GM21717 (cell line): ENCODE data around the gene FOXQ1.

Source experiments
- ATAC-seq: cut with Tn5 transposase; IDR thresholded peaks from one replicate; pipeline ENCODE4 v1.9.1; 2021; ENCODE audit warnings: mild to moderate bottlenecking, moderate library complexity; ENCODE audit not compliant: unreplicated experiment

The FOXQ1 gene, protein sequence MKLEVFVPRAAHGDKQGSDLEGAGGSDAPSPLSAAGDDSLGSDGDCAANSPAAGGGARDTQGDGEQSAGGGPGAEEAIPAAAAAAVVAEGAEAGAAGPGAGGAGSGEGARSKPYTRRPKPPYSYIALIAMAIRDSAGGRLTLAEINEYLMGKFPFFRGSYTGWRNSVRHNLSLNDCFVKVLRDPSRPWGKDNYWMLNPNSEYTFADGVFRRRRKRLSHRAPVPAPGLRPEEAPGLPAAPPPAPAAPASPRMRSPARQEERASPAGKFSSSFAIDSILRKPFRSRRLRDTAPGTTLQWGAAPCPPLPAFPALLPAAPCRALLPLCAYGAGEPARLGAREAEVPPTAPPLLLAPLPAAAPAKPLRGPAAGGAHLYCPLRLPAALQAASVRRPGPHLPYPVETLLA

DNA sequence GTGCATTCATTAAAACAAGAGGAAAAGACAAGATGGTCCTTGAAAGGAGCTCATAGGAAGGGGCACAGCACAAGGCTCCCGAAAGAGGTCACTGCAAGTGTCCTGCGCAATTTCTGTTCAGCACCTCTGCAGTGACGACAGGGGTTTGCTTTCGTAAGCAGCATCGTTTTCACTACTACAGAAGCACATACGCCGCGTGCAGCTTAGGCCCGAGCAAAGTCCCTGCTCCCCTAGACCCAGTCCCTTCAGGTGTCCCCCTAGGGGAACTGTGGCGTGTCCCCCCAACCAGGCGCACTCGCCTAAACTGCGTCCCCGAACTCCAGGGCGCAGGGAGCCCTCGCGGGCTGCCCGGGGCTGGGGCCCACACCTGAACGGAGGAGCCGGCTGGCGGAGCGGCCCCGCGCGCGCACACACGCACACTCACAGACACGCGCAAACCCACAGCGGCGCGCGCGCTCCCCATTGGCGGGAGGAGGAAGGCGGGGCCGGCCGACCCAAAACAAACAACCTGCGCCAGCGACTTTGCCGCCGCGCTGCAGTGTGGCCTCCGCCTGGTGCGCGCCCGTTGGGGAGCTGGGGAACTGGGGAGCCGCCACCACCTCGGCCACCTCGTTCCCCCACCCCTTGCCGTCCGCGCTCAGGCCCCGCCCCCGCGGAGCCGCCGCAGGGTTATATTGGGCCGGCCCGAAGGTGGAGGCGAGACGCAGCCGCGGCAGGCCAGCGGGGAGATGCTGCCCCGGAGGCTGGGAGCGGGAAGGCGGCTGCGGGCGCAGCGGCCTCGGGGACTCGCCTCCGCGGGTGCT lies at the start of gene FOXQ1:
TSS of gene FOXQ1 (plus strand) at position 699 of the 803 bp plus-strand sequence. CDS start 607 bp downstream, outside the sequence.
- ATAC-seq, result no peak

GRCh38 chr6:1262704-1263038 lies 49.2 kb upstream of the FOXQ1 start:
- ATAC-seq, result no peak

DNA sequence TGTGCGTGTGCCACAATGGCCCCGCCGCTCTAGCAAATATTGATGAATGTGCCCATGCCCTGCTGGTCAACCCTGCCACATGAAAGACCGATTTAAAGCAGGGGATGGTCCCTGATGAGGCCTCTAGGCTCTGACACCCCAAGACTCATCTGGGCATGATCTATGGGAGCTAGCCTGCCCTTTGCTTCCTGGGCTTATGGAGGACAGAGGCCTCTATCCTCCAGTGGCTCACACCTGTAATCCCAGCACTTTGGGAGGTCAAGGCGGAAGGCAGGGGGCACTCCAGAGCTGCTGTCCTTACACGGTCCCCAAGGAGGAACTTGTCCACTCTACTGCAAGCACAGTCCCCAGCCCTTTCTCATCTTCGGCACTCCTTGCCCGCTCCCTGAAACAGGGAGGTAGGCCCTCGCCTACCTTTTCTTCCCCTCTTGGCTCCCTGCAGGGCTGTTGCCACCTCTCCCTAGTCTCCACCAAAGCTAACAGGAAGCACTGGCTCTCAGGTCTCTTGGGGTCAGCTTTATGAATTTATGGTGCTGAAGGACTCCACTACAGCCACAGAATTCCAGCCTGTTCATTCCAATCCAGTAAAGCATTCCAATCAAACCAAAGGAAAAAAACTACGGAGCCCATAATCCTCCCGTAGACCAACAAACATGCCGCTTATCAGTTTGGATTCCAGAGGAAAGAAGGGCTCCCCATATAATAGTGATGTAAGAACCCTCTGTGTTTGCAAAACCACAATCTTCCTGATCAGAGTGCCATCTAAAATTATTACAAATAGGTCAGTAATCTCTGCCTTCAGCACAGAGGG lies 48.7 kb upstream of the FOXQ1 start:
- ATAC-seq, result no peak

- no peak for ATAC-seq
Observed at GRCh38 chr6:1263850-1264377, 48.0 kb upstream of the FOXQ1 start.

- ATAC-seq, result no peak
Observed at GRCh38 chr6:1264619-1265445, 47.1 kb upstream of the FOXQ1 start.

DNA sequence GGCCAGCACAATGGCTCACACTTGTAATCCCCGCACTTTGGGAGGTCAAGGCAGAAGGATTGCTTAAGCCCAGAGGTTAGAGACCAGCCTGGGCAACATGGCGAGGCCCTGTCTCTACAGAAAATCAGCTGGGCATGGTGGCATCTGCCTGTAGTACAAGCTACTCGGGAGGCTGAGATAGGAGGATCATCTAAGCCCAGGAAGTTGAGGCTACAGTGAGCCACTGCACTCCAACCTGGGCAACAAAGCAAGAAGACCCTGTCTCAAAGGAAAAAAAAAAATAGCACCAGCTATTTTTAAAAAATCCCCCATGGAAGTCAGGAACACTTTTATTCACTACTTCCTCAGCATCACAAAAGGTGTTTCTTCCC lies 45.2 kb upstream of the FOXQ1 start:
- no peak for ATAC-seq

DNA sequence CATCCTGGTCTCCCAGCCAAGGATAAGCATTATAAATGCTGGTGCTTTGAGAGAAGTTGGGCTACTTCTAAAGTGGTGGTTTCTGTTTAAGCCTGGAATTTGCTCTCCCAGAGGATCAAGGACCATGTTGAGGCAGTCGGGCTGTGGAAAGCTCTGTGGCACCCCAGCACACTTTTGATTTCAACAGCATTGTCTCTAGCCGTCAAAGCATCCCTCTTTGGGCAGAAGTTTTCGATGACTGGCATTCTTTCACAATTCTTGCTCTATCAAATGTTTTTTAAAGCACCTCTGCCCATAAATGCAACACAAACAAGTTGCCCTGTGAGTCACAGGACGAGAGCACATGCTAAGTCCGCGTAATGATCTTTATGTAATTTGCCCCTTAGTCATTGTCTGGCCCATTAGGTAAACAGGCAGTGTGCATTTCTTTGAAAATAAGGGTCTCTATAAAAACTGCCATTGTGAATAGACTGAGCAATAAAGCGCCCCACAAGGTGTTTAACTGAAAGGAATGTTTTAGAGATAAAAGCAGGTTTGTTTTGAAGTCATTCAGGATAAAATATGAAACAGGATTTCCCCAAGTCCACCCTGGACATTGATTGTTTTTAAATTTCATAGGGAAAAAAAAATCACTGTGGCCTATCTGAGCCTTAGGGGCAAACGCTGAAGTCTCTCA lies 44.7 kb upstream of the FOXQ1 start:
- ATAC-seq, result no peak

DNA sequence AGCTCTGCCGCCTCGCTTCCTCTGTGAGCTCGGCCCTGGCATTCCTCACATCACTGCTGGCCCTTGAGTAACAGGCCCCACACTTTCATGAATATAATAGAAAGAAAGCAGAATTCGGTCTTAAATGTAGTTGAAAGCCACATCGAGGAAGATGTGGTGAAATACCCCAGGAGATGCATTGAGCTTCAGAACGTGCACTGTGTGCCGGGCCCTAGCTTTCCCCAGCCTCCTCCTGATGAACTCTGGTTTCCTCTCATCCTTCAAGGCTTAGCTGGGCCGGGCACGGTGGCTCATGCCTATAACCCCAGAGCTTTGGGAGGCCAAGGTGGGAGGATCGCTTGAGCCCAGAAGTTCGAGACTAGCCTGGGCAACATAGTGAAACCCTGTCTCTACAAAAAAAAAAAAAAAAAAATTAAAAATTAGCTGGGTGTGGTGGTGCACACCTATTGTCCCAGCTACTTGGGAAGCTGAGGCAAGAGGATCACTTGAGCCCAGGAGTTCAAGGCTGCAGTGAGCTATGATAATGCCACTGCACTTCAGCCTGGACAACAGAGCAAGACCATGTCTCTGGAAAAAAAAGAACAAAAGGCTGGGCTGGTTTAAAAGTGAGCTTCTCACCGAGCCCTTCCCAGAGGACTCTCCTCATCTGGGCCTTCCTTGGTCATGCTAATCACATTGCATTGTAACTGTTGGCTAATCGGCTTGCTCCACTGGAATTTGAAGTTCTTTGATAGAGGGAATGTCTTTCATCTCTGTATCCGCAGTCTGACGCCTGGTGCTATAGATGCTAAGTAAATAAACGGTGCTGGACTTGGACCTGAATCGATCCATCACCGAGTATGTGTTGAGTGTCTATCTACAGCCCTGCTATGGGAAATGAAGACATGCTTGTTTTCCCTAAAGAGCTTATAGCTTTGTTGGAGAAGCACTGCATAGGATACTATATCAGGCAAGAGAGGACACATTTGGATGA lies 43.8 kb upstream of the FOXQ1 start:
- ATAC-seq, result no peak

- ATAC-seq, result no peak
Observed at GRCh38 chr6:1271071-1271763, 40.7 kb upstream of the FOXQ1 start.

GRCh38 chr6:1278061-1278720 lies 33.7 kb upstream of the FOXQ1 start:
- no peak for ATAC-seq

GRCh38 chr6:1279065-1279464 lies 32.8 kb upstream of the FOXQ1 start:
- ATAC-seq, result no peak

DNA sequence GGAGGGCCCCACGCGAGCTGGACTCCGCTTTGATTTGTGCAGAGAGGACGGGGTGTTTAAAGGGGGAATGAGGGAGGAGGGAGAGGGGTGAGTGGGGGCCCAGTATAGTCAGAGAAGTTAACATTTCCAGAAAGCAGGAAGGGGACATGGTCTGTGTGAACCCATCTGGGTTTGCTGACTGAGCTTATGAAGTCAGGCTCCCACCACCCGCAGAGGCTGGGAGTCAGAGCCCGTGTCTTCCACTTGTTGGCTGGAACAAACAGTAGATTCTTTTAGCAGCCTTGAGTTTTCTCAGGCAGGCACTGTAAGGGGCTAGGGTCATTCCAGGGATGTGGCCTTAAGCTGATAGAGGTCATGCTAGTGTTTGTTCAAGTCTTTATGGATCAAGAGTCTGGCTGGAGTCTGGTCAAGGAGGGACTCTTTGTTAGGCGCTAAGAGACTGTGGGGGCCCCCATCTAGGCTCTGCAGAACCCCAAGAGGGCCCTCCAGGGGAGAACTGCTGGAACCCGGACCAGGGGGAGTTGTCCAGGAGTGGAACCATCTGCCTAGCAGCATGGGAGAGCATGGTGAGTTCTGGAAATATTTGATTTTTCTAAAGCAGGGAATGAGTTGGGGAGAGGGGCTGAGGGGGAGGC lies 31.1 kb upstream of the FOXQ1 start:
- no peak for ATAC-seq

- no peak for ATAC-seq
Observed at GRCh38 chr6:1281746-1282145, 30.2 kb upstream of the FOXQ1 start.

GRCh38 chr6:1283501-1283900 lies 28.4 kb upstream of the FOXQ1 start:
- ATAC-seq, result no peak

DNA sequence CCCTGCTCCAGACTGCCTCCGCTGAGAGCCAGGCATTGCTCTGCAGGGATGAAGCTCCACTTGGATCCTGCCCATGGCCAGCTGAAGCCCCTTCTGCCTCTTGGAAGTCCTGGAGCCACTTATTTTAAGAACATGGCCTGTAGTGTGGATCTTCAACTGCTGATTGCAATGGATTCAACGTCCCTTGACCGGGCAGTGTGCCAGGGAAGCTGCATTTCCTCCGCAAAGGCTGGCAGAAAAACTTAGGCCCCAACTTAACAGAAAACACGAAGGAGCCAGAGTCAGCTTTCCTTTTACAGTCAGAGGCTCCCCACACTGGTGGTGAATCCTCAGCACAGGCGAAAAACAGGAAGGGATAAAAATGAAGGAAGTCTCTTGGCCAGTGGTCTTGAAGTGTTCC lies 26.3 kb upstream of the FOXQ1 start:
- no peak for ATAC-seq

- ATAC-seq, result no peak
Observed at GRCh38 chr6:1285956-1286355, 25.9 kb upstream of the FOXQ1 start.

GRCh38 chr6:1287103-1287591 lies 24.8 kb upstream of the FOXQ1 start:
- ATAC-seq, result no peak
